ENCODE data around the gene MAPT. TPM values are rescaled to one million over a fixed set of nuclear protein-coding genes. Genes with fewer than 3 reads are reported as not detected.
"Not testable (repeated sequence)": the region's sequence is repeated elsewhere in the genome, so short reads cannot be mapped to it uniquely, and the experiment has no call there.

The MAPT gene
- total RNA-seq, 4 donors from 2014 or later = 1.7 to 2.3 (median 1.8) TPM

DNA sequence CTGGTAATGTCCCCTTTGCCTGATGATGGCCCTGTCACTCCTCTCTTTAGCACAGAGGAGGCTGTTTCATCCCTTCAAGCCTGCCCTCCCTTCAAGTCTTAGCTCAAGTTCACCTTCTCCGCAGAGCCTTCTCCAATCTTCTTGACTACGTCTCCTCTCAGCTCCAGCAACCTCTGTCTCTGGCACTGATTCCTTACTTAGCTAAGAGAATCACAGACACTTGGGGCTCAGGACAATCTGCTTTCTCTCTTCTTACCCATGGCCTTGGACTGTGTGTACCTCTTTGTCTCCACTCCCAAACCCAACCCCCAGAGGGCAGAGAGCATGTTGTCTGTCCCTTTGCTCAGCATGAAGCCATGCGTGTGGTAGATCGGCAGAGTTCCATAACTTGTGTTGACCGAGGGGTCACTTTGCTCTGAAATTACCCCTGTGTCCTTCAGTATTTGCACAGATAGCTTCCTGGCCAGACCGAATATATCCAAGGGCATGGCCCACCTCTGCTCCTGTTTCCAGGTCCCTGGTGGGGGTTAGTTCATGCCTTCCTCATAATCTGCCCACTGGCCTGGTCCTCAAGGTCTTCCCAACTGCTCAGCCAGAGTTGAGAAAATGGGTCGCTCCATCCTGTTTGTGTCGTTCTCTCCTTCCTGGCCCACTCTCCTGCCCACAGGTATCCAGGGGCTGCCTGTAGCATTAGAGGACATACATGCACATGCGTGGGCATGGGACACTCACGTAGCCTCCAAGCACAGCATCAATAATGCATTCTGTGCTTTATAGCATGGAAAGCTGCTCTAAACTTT is 41.6 kb downstream of the MAPT start:
- peaks cover 16% of the 10 kb centered on the region for H3K27me3 ChIP-seq
- in situ Hi-C loops (cut with MboI; ENCODE audit: low pct_ligation_motif_present in 1 of 4, low pct_unique_long_range_greater_than_20kb in 1 of 4, low sequenced_read_pairs in 3 of 4) = no loop called here
- WGBS, 2 donors (ENCODE audit: low coverage in 1 of 2) = 40 to 87% methylated on average over 1 to 10 of the region's 10 CpGs
- no peak for TF ChIP-seq POLR2AphosphoS5 (IDR thresholded peaks at IDR 0.05)
- TF ChIP-seq, protein P1, sequence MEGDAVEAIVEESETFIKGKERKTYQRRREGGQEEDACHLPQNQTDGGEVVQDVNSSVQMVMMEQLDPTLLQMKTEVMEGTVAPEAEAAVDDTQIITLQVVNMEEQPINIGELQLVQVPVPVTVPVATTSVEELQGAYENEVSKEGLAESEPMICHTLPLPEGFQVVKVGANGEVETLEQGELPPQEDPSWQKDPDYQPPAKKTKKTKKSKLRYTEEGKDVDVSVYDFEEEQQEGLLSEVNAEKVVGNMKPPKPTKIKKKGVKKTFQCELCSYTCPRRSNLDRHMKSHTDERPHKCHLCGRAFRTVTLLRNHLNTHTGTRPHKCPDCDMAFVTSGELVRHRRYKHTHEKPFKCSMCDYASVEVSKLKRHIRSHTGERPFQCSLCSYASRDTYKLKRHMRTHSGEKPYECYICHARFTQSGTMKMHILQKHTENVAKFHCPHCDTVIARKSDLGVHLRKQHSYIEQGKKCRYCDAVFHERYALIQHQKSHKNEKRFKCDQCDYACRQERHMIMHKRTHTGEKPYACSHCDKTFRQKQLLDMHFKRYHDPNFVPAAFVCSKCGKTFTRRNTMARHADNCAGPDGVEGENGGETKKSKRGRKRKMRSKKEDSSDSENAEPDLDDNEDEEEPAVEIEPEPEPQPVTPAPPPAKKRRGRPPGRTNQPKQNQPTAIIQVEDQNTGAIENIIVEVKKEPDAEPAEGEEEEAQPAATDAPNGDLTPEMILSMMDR (IDR thresholded peaks at IDR 0.05) = no peak
- no peak for TF ChIP-seq EP300 (IDR thresholded peaks at IDR 0.05; ENCODE audit: low read depth)
- TF ChIP-seq POLR2A (IDR thresholded peaks at IDR 0.05) = no peak
- intact Hi-C loops (cut with DNase I; ENCODE audit: low total_unique reads) = no loop called here
- H3K4me1 ChIP-seq = peaks cover 0 to 4% (median 1%) of the 10 kb centered on the region in 4 donors
- H3K9me3 ChIP-seq = no peaks in the 10 kb centered on the region
- H3K4me3 ChIP-seq = no peak overlapping the region
- DNase-seq = no peak
- no peak overlapping the region for H3K27ac ChIP-seq
- no peaks in the 10 kb centered on the region for H3K36me3 ChIP-seq

DNA sequence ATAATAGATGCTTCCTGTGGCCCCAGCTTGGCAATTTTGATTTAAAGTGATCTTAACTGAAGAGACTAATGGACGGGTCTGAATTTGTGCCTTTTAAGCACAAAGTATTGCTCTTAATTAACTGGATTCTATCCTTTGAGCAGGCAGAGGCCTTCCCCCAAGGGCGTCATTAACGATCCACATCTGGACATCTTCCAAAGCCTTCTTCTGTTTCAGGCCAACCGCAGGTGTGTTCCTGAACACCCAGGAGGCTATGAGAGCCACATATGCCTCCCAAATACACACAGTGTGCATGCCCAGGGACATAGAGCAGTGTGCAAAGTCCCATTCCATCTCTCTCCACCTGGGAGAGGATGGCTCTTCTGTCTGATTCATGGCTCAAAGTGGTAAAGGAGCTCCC is 42.3 kb downstream of the MAPT start:
- Histone ChIP-seq H3K36me3 (no peaks in the 10 kb centered on the region), H3K27ac (no peak overlapping the region), H3K4me1 (peaks cover 0 to 10% (median 5%) of the 10 kb centered on the region in 4 donors), H3K27me3 (peaks cover 14% of the 10 kb centered on the region), H3K9me3 (no peaks in the 10 kb centered on the region), H3K4me3 (no peak overlapping the region)
- intact Hi-C loops (cut with DNase I; ENCODE audit: low total_unique reads) = no loop called here
- 65% methylated on average over 4 of the region's 4 CpGs; no CpG with 5 or more reads in 1 of the 2 donors for WGBS, 2 donors (ENCODE audit: low coverage in 1 of 2)
- no peak for DNase-seq
- in situ Hi-C loops (cut with MboI; ENCODE audit: low pct_ligation_motif_present in 1 of 4, low pct_unique_long_range_greater_than_20kb in 1 of 4, low sequenced_read_pairs in 3 of 4) = no loop called here
- TF ChIP-seq POLR2A (IDR thresholded peaks at IDR 0.05) (no peak), POLR2AphosphoS5 (IDR thresholded peaks at IDR 0.05) (no peak), EP300 (IDR thresholded peaks at IDR 0.05; ENCODE audit: low read depth) (no peak)
- TF ChIP-seq, protein P1 (IDR thresholded peaks at IDR 0.05) = no peak

DNA sequence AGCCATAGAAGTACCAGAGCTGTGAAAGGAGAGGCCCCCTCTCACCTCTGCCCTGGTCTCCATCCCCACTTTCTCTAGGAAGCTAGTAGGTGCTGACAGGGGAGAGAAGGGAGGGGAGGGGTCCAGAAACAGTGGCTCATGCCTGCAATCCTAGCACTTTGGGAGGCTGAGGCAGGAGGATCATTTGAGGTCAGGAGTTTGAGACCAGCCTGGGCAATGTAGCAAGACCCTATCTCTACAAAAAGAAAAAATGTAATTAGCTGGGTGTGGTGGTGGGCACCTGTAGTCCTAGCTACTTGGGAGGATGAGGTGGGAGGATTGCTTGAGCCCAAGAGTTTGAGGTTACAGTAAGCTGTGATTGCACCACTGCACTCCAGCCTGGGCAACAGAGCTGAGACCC is 42.8 kb downstream of the MAPT start:
- H3K9me3 ChIP-seq; H3K27me3 ChIP-seq; H3K4me3 ChIP-seq; in situ Hi-C loops (cut with MboI; ENCODE audit: low pct_ligation_motif_present in 1 of 4, low pct_unique_long_range_greater_than_20kb in 1 of 4, low sequenced_read_pairs in 3 of 4); DNase-seq; H3K27ac ChIP-seq; intact Hi-C loops (cut with DNase I; ENCODE audit: low total_unique reads); H3K36me3 ChIP-seq: not testable (repeated sequence)
- H3K4me1 ChIP-seq = peaks cover 0 to 13% (median 5%) of the 10 kb centered on the region in 4 donors

DNA sequence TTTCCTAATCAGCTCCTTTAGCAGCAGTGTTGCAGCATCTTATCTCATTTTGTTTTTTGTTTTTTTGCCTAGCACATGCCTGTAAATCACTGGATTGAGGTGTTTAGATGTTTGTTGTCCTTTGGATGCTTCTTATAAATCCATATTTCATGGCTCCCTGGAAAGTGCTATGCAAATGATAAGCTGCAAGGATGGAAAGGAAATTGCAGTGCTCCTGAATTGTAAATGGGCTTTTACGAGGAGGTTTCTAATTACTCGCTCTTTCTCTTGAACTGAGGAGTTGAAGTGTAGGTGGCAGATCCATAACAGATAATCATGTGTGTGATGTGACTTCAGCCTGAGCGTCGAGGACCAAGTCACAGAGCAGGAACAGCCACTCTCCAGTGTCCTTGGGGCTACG is 45.0 kb downstream of the MAPT start:
- Histone ChIP-seq H3K9me3 (no peaks in the 10 kb centered on the region), H3K4me1 (peaks cover 0 to 13% (median 5%) of the 10 kb centered on the region in 4 donors), H3K4me3 (no peak overlapping the region), H3K27ac (no peak overlapping the region), H3K36me3 (no peaks in the 10 kb centered on the region), H3K27me3 (peaks cover 6% of the 10 kb centered on the region)
- 55 to 63% methylated on average over 3 to 5 of the region's 5 CpGs for WGBS, 2 donors (ENCODE audit: low coverage in 1 of 2)
- DNase-seq = no peak
- intact Hi-C loops (cut with DNase I; ENCODE audit: low total_unique reads) = no loop called here
- no peak for TF ChIP-seq EP300 (IDR thresholded peaks at IDR 0.05; ENCODE audit: low read depth)
- TF ChIP-seq, protein P1 (IDR thresholded peaks at IDR 0.05) = no peak
- TF ChIP-seq POLR2AphosphoS5 (IDR thresholded peaks at IDR 0.05) = no peak
- TF ChIP-seq POLR2A (IDR thresholded peaks at IDR 0.05) = no peak
- in situ Hi-C loops (cut with MboI; ENCODE audit: low pct_ligation_motif_present in 1 of 4, low pct_unique_long_range_greater_than_20kb in 1 of 4, low sequenced_read_pairs in 3 of 4) = no loop called here
